Thymus (tissue), 11 donors: ENCODE results near the gene NUP153. TPM values are rescaled to one million over a fixed set of nuclear protein-coding genes. Genes with fewer than 3 reads are reported as not detected.
"Not testable (repeated sequence)": the region's sequence is repeated elsewhere in the genome, so short reads cannot be mapped to it uniquely, and the experiment has no call there.

Experiments
- DNase-seq, 9 donors: peaks; one replicate each; pipeline ENCODE4 v3.0.0-alpha.2; 2013; ENCODE audit warnings: low spot score in 9 of 9, low read depth in 6 of 9, missing footprints in 1 of 9
- H3K27ac ChIP-seq, 2 donors: one replicate each; pipeline ENCODE4 v1.5.1; 2013; ENCODE audit warnings: control low read depth in 1 of 2, low read depth in 1 of 2, low read length in 1 of 2, mild to moderate bottlenecking in 1 of 2, moderate library complexity in 1 of 2
- H3K27me3 ChIP-seq, 2 donors: one replicate each; pipeline ENCODE4 v1.5.1; 2013; ENCODE audit warnings: low read length in 1 of 2; ENCODE audit not compliant: control insufficient read depth in 2 of 2, insufficient read depth in 1 of 2
- H3K36me3 ChIP-seq, 2 donors: one replicate each; pipeline ENCODE4 v1.5.1; 2013; ENCODE audit warnings: low read length in 1 of 2, mild to moderate bottlenecking in 1 of 2, moderate library complexity in 1 of 2; ENCODE audit not compliant: control insufficient read depth in 2 of 2, insufficient read depth in 2 of 2
- H3K4me1 ChIP-seq, 2 donors: one replicate each; pipeline ENCODE4 v1.5.1; 2013; ENCODE audit warnings: low read length in 2 of 2; ENCODE audit not compliant: control insufficient read depth in 2 of 2, insufficient read depth in 2 of 2
- H3K4me3 ChIP-seq, 2 donors: one replicate each; pipeline ENCODE4 v1.5.1; 2013; ENCODE audit warnings: low read length in 2 of 2, control low read depth in 1 of 2, mild to moderate bottlenecking in 1 of 2
- H3K9me3 ChIP-seq, 2 donors: one replicate each; pipeline ENCODE4 v1.5.1; 2013; ENCODE audit warnings: low read length in 1 of 2, mild to moderate bottlenecking in 1 of 2; ENCODE audit not compliant: control insufficient read depth in 2 of 2, insufficient read depth in 1 of 2
- WGBS: extraction: QIAGEN DNeasy Blood & Tissue Kit; methylation state at CpG from one replicate; pipeline ENCODE4 v1.1.7; 2013; 5-methylcytosine and 5-hydroxymethylcytosine counted together
- polyA plus RNA-seq: library from polyadenylated mRNA; stranded (reverse); fragments of 200-250 nt; gene quantifications from one replicate; pipeline ENCODE4 v1.2.3, GENCODE V29; 2013
- total RNA-seq: library from RNA; stranded (reverse); fragments of 120-200 nt; gene quantifications from one replicate; pipeline ENCODE4 v1.2.4, GENCODE V29; 2013
- donor health status: healthy.

NUP153 gene
- total and polyA plus RNA-seq, 2 donors: 14.9 to 32.5 TPM

- not testable (repeated sequence) for DNase-seq, H3K4me3 ChIP-seq, H3K4me1 ChIP-seq, H3K27ac ChIP-seq, H3K9me3 ChIP-seq, H3K27me3 ChIP-seq, H3K36me3 ChIP-seq
- 98% methylated on average over 20 of the region's 27 CpGs for WGBS
Measured at GRCh38 chr6:17735311-17735710, 28.6 kb upstream of the NUP153 start.

- Histone ChIP-seq H3K4me1 (no peaks in the 10 kb centered on the region), H3K4me3 (no peak overlapping the region), H3K27ac (no peak overlapping the region), H3K36me3 (no peaks in the 10 kb centered on the region), H3K9me3 (no peaks in the 10 kb centered on the region), H3K27me3 (no peaks in the 10 kb centered on the region)
- 91% methylated on average over 6 of the region's 6 CpGs for WGBS
- no peak for DNase-seq
Measured at GRCh38 chr6:17730078-17730704, 23.5 kb upstream of the NUP153 start.

- DNase-seq: no peak
- Histone ChIP-seq H3K36me3 (no peaks in the 10 kb centered on the region), H3K27ac (no peak overlapping the region), H3K9me3 (no peaks in the 10 kb centered on the region), H3K4me3 (no peak overlapping the region), H3K4me1 (no peaks in the 10 kb centered on the region), H3K27me3 (no peaks in the 10 kb centered on the region)
- WGBS: 93% methylated on average over 12 of the region's 12 CpGs
Measured at GRCh38 chr6:17729223-17730077, 22.7 kb upstream of the NUP153 start.

DNA sequence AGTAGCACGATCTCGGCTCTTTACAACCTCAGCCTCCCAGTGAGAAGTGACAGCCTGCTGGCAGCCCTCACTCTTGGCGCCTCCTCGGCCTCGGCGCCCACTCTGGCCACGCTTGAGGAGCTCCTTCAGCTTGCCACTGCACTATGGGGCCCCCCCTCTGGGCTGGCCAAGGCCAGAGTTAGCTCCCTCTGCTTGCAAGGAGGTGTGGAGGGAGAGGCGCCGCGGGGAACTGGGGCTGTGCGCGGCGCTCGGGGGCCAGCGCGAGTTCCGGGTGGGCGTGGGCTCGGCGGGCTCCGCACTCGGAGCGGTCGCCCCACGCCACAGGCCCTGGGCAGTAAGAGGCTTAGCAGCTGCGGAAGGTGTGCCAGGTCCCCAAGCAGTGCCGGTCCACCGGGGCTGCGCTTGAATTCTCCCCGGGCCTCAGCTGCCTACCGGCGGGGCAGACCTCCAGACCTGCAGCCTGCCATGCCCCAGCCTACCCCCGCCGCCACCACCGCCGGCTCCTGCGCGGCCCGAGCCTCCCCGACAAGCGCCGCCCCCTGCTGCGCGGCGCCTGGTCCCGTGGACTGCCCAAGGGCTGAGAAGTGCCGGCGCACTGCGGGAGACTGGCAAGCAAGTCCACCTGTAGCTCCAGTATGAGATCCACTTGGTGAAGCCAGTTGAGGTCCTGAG, 22.0 kb upstream of the NUP153 start:
- WGBS: 97% methylated on average over 49 of the region's 49 CpGs
- H3K9me3 ChIP-seq: no peaks in the 10 kb centered on the region
- no peak for DNase-seq
- no peak overlapping the region for H3K27ac ChIP-seq
- H3K4me1 ChIP-seq: no peaks in the 10 kb centered on the region
- no peaks in the 10 kb centered on the region for H3K36me3 ChIP-seq
- H3K4me3 ChIP-seq: no peak overlapping the region
- H3K27me3 ChIP-seq: no peaks in the 10 kb centered on the region

DNA sequence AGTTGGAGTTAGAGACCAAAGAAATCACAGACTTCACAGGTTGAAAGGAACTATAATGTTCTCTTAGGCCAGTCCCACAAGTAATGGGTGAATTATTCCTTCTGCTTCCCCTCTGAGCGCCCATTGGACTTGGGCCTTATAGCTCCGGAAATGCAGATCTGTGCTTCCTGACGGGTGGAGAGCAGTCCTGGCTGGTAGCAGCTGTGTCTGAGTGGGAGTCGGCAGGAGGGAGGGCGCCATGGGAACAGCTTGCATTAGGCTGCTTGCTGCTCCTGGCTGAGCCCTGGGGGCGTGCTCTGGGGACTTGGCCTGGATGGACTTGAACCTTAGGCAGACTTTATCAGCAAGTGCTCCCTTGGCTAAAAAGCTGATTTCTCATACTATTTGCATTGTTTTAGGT, 18.4 kb upstream of the NUP153 start:
- no peaks in the 10 kb centered on the region for H3K27me3 ChIP-seq
- no peak overlapping the region for H3K27ac ChIP-seq
- no peaks in the 10 kb centered on the region for H3K9me3 ChIP-seq
- no peaks in the 10 kb centered on the region for H3K36me3 ChIP-seq
- WGBS: 35% methylated on average over 6 of the region's 6 CpGs
- H3K4me3 ChIP-seq: no peak overlapping the region
- DNase-seq: no peak
- H3K4me1 ChIP-seq: no peaks in the 10 kb centered on the region

GRCh38 chr6:17724341-17724740, 17.6 kb upstream of the NUP153 start:
- WGBS: 97% methylated on average over 3 of the region's 3 CpGs
- Histone ChIP-seq H3K27ac (no peak overlapping the region), H3K36me3 (no peaks in the 10 kb centered on the region), H3K9me3 (no peaks in the 10 kb centered on the region), H3K4me1 (no peaks in the 10 kb centered on the region), H3K27me3 (no peaks in the 10 kb centered on the region), H3K4me3 (no peak overlapping the region)
- DNase-seq: no peak

- WGBS: 93% methylated on average over 3 of the region's 3 CpGs
- H3K4me3 ChIP-seq: no peak overlapping the region
- H3K36me3 ChIP-seq: no peaks in the 10 kb centered on the region
- DNase-seq: no peak
- H3K27me3 ChIP-seq: no peaks in the 10 kb centered on the region
- no peaks in the 10 kb centered on the region for H3K4me1 ChIP-seq
- no peak overlapping the region for H3K27ac ChIP-seq
- H3K9me3 ChIP-seq: no peaks in the 10 kb centered on the region
Measured at GRCh38 chr6:17721671-17722070, 14.9 kb upstream of the NUP153 start.

DNA sequence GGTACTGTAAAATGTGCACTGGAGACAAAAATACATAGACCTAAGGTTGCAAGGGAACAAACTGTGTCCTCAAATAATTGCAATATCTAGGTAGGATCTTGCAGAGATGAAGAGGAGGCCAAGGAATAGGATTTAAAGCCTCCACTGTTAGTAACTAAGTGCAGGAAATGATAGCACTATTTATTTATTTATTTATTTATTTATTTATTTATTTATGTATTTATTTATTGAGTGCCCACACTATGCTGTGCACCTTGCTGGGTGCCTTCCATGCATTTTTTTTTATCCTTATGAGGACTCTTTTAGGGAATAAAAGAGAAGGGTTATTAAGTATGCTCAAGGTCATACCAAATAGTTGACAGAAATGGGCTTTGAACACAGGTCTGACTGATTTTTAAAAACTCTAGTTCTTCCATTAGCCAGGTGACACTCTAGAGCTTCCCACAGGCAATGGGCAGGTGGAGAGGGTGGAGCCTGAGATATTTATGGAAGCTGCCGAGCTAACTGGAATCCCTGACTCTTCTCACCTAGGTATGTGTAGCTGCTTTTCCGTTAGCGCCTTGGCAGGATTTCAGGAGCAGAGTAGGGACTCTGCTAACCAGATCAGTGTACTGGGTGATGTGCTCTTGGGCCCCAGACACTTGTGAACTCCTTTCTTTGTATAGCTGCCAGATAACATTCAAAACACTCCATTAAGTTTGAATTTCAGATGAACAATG, 12.8 kb upstream of the NUP153 start:
- WGBS: 92% methylated on average over 3 of the region's 3 CpGs
- no peaks in the 10 kb centered on the region for H3K27me3 ChIP-seq
- H3K27ac ChIP-seq: no peak overlapping the region
- H3K9me3 ChIP-seq: no peaks in the 10 kb centered on the region
- DNase-seq: no peak
- H3K4me3 ChIP-seq: no peak overlapping the region
- H3K36me3 ChIP-seq: no peaks in the 10 kb centered on the region
- H3K4me1 ChIP-seq: no peaks in the 10 kb centered on the region

DNA sequence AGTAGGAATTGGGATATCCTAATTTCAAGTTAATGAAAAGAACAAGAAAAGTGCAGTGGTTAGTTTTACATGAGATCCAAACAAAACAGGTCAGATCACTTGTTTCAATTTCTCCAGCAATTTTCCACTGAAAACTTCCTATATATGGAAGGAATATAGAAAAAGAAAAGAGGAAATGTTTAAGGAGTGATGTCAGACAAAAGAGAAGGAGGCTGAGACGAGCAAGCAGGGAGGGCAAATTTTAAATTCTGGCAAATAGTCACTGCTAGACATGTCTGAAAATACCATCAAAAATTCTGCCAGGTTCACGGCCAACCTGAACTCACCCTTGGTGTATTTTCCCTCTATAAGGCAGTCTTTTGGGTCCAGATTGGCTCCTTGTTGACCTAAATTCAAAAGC, 9.5 kb upstream of the NUP153 start:
- no peaks in the 10 kb centered on the region for H3K9me3 ChIP-seq
- no peak overlapping the region for H3K27ac ChIP-seq
- H3K36me3 ChIP-seq: no peaks in the 10 kb centered on the region
- 80% methylated on average over 2 of the region's 2 CpGs for WGBS
- H3K4me1 ChIP-seq: no peaks in the 10 kb centered on the region
- no peak for DNase-seq
- no peak overlapping the region for H3K4me3 ChIP-seq
- H3K27me3 ChIP-seq: no peaks in the 10 kb centered on the region
